ENCODE data around the gene BAHCC1. TPM values are rescaled to one million over a fixed set of nuclear protein-coding genes. Genes with fewer than 3 reads are reported as not detected.

BAHCC1 gene
- total and polyA plus RNA-seq, 2 donors (not counting 3 experiments of a cell fraction or from before 2014, with no cell fraction given): 4.7 to 11.6 TPM

DNA sequence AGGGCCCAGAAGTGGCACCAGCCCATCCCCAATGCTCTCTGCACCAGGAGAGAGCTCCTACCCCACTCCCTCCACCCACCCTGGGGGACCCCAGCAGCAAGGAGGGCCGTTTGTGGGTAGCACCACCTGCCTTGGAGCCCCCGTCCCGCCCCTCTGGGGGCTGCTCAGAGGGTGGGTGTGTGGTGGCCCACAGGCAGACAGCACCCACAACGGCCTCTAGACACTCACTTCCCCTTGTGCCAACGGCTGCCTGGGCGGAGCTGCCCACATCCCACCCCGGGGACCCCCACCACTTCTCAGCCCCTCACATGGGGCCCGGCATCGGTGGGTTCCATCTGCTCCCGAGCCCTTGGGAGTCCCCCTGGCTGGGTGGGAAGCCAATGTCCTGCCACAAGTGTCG lies 33.3 kb downstream of the BAHCC1 start:
- TF ChIP-seq, protein P1, sequence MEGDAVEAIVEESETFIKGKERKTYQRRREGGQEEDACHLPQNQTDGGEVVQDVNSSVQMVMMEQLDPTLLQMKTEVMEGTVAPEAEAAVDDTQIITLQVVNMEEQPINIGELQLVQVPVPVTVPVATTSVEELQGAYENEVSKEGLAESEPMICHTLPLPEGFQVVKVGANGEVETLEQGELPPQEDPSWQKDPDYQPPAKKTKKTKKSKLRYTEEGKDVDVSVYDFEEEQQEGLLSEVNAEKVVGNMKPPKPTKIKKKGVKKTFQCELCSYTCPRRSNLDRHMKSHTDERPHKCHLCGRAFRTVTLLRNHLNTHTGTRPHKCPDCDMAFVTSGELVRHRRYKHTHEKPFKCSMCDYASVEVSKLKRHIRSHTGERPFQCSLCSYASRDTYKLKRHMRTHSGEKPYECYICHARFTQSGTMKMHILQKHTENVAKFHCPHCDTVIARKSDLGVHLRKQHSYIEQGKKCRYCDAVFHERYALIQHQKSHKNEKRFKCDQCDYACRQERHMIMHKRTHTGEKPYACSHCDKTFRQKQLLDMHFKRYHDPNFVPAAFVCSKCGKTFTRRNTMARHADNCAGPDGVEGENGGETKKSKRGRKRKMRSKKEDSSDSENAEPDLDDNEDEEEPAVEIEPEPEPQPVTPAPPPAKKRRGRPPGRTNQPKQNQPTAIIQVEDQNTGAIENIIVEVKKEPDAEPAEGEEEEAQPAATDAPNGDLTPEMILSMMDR (IDR thresholded peaks at IDR 0.05; ENCODE audit: extremely low read depth in 1 of 2, insufficient read depth in 1 of 2, low read depth in 1 of 2, low read length in 2 of 2): no peak
- TF ChIP-seq MYC (IDR thresholded peaks at IDR 0.05; ENCODE audit: low read depth, low read length): no peak
- TF ChIP-seq EZH2 (IDR thresholded peaks at IDR 0.05; ENCODE audit: borderline replicate concordance, low read depth, low read length, severe bottlenecking): no peak
- TF ChIP-seq POLR2A (IDR thresholded peaks at IDR 0.05; ENCODE audit: low read depth, low read length): no peak
- no peak for TF ChIP-seq GATA2 (IDR thresholded peaks at IDR 0.05; ENCODE audit: insufficient read depth, insufficient read length, low read depth, low read length)
- TF ChIP-seq FOS (IDR thresholded peaks at IDR 0.05; ENCODE audit: borderline replicate concordance, insufficient read depth, low read length): no peak
- TF ChIP-seq JUN (IDR thresholded peaks at IDR 0.05; ENCODE audit: borderline replicate concordance, insufficient read depth, insufficient read length, low read depth): no peak
- no peak for TF ChIP-seq POLR2AphosphoS5 (IDR thresholded peaks at IDR 0.05; ENCODE audit: insufficient read depth, low read depth, low read length)
- TF ChIP-seq, protein P2, sequence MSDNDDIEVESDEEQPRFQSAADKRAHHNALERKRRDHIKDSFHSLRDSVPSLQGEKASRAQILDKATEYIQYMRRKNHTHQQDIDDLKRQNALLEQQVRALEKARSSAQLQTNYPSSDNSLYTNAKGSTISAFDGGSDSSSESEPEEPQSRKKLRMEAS (IDR thresholded peaks at IDR 0.05; ENCODE audit: insufficient read depth, insufficient read length): no peak
- Histone ChIP-seq H3K9me3 (replicated peaks; ENCODE audit: control insufficient read depth, insufficient read depth, low read length) (no peaks in the 10 kb centered on the region), H3K9me1 (replicated peaks; ENCODE audit: control insufficient read depth, extremely low read depth, insufficient read depth, low read length) (no peaks in the 10 kb centered on the region), H2AFZ (ENCODE audit: low read depth, low read length) (no peak overlapping the region), H3K4me1 (ENCODE audit: control insufficient read depth, extremely low read depth, insufficient read depth, low read length) (peaks cover 7% of the 10 kb centered on the region), H4K20me1 (replicated peaks; ENCODE audit: control insufficient read depth, extremely low read depth, insufficient read depth, low read length) (no peaks in the 10 kb centered on the region), H3K9ac (replicated peaks; ENCODE audit: extremely low read depth, insufficient read depth, low read length) (no peak overlapping the region), H3K79me2 (ENCODE audit: control insufficient read depth, insufficient read depth, low read length) (no peaks in the 10 kb centered on the region), H3K36me3 (ENCODE audit: control insufficient read depth in 2 of 2, extremely low read depth in 1 of 2, insufficient read depth in 2 of 2, low read length in 2 of 2) (no peaks in the 10 kb centered on the region), H3K4me3 (replicated peaks in 1 of 3; ENCODE audit: insufficient read depth in 1 of 3, low read depth in 1 of 3, low read length in 3 of 3) (no peak overlapping the region), H3K4me2 (ENCODE audit: insufficient read depth, low read length) (no peak overlapping the region), H3K27ac (ENCODE audit: insufficient read depth, low read depth, low read length) (no peak overlapping the region), H3K27me3 (ENCODE audit: control insufficient read depth in 2 of 2, insufficient read depth in 2 of 2, low read length in 2 of 2) (no peaks in the 10 kb centered on the region)
- no peak for DNase-seq (ENCODE audit: low read depth, low spot score)
- no TSS peak for BruUV-seq (replicated peaks)
- intact Hi-C loops (cut with micrococcal nuclease) (no loop called here), dilution Hi-C loops (cut with MboI; ENCODE audit: extremely low pct_ligation_motif_present, low sequenced_read_pairs) (no loop called here)
- ChIA-PET CTCF (interaction anchor here (1.2 to 3.6 kb wide), 5 partner anchors 9 to 56 kb away, joined by 4 to 29 read pairs (median 9); no protein-coding TSS in a partner anchor), POLR2A (no interaction called here)
- FAIRE-seq: no peak

Data from endothelial cell of umbilical vein (primary cell).